ENCODE data around the gene NEDD4L. TPM values are rescaled to one million over a fixed set of nuclear protein-coding genes. Genes with fewer than 3 reads are reported as not detected.
A peak's percentile ranks its signal among the peaks of the same experiment; 100 is the strongest.

Gene NEDD4L
- total and polyA plus RNA-seq, 9 donors: 24.8 to 43.1 (median 34.0) TPM

DNA sequence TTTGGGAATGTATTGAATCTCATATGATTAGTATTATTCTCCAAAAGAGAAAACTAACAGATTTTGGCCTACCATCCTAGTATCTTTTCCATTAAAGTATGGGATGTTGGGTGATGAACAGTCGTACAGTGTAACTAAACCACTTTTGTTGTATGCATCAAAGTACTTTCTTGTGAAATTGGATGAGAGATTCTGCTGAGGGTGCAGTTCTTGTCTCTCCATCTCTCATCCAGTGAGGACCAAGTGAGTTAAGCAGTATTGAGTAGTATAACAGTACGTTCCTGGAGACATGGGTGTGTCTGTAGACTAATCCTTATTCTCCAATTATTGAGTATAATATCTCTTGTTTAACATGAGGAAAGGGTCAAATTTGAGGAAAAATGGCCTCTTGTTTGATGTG lies 209.3 kb downstream of the NEDD4L start:
- WGBS (ENCODE audit: insufficient coverage): no CpG with 5 or more reads among the region's 2 CpGs
- DNase-seq: no peak
- H3K36me3 ChIP-seq (ENCODE audit: control insufficient read depth, insufficient read depth, low read length): no peaks in the 10 kb centered on the region
- no peaks in the 10 kb centered on the region for H3K9me3 ChIP-seq (replicated peaks; ENCODE audit: control insufficient read depth, low read depth, low read length)
- no peaks in the 10 kb centered on the region for H3K27me3 ChIP-seq (ENCODE audit: control insufficient read depth, insufficient read depth, low read length)
- H3K27ac ChIP-seq (ENCODE audit: low read length): no peak overlapping the region
- no peak overlapping the region for H3K4me3 ChIP-seq (ENCODE audit: low read length)
- H3K4me1 ChIP-seq (ENCODE audit: control insufficient read depth, insufficient read depth, low read length): peaks cover 3% of the 10 kb centered on the region

DNA sequence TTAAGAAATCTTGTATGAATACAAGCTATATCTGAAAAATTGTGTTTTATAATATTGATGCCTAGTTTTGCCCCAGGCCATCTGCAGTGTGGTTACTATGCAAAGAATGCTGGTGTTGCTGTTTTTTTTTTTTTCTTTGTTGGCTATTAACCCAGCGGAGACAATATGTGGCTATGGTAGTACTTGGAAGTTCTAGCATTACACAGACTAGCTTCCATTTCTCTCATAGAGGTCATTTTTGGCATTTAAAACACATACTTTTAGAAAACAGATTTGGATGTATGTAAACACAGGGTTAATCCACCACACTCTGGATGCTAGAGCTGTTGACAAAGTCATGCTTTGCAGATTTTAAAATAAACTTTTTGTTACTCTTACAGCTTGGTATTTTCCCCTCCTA lies 209.8 kb downstream of the NEDD4L start:
- H3K36me3 ChIP-seq (ENCODE audit: control insufficient read depth, insufficient read depth, low read length): no peaks in the 10 kb centered on the region
- H3K4me3 ChIP-seq (ENCODE audit: low read length): no peak overlapping the region
- DNase-seq: no peak
- H3K27me3 ChIP-seq (ENCODE audit: control insufficient read depth, insufficient read depth, low read length): no peaks in the 10 kb centered on the region
- H3K27ac ChIP-seq (ENCODE audit: low read length): peak overlapping the region; percentile 96
- H3K9me3 ChIP-seq (replicated peaks; ENCODE audit: control insufficient read depth, low read depth, low read length): no peaks in the 10 kb centered on the region
- WGBS (ENCODE audit: insufficient coverage): no CpG with 5 or more reads among the region's 1 CpG
- peaks cover 3% of the 10 kb centered on the region for H3K4me1 ChIP-seq (ENCODE audit: control insufficient read depth, insufficient read depth, low read length)

DNA sequence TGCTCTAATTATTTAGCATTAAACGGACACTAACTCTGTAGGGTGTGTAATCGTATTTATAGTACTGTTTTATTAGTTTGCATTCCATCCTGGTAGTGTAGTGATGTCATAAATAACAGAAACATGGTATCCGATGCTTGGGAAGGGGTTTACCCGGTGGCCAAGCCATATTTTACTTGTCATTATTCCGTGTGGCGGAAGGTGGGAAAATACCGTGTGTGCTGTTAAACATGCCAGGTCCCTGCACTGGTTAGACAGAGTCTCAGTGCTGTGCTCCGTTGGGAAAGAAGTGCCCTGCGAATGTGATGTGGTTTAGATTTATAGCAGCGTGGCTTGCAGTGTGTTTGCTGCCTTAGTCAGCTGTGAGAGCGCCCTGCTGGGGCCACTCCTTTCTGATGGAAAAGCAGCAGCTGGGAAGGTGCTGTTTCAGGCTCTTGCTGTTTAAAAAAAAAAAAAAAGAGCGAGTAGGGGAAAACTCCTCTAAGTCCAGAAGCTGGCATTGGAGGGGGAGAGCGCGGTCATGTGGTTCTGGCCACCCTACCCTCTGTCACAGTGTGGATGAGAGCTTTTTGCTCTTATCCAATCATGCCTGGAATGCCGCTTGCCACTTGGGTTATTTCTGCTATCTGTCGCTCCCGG lies 211.0 kb downstream of the NEDD4L start:
- WGBS (ENCODE audit: insufficient coverage): 51% methylated on average over 10 of the region's 17 CpGs
- DNase-seq: peak; percentile 87
- H3K9me3 ChIP-seq (replicated peaks; ENCODE audit: control insufficient read depth, low read depth, low read length): no peaks in the 10 kb centered on the region
- peaks cover 3% of the 10 kb centered on the region for H3K4me1 ChIP-seq (ENCODE audit: control insufficient read depth, insufficient read depth, low read length)
- H3K27me3 ChIP-seq (ENCODE audit: control insufficient read depth, insufficient read depth, low read length): no peaks in the 10 kb centered on the region
- peak overlapping the region; percentile 96 for H3K27ac ChIP-seq (ENCODE audit: low read length)
- no peaks in the 10 kb centered on the region for H3K36me3 ChIP-seq (ENCODE audit: control insufficient read depth, insufficient read depth, low read length)
- peak overlapping the region; percentile 66 for H3K4me3 ChIP-seq (ENCODE audit: low read length)

DNA sequence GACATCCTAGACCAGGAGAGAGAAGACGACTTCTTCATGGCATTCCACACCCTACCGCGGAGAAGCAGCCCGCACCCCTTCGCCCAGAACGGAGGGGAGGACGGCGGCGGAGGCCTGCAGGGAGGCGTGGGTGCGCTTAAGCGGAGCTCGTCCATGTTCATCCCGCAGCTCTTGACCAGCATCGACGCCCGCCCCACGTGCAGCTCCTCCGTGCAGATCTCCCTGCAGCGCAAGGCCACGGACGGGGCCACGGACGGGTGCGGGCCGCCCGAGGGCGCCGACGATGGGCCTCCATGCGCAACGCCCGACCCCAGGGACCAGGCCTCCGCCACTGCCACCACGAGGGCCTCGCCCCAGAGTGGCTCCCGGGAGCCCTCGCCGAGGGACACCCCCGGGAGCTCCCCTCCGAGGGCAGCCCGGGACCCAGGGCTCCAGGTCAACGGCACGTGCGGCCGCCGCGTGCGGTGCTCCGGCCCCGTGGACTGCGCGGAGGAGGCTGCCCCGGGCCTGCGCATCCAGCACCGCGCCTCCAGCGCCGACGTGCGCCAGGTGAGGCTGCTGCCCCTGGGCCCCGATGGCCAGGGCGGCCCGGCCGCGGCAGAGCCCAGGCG lies 211.8 kb downstream of the NEDD4L start:
- 87% methylated on average over 66 of the region's 67 CpGs for WGBS (ENCODE audit: insufficient coverage)
- H3K4me3 ChIP-seq (ENCODE audit: low read length): peak overlapping the region; percentile 66
- no peaks in the 10 kb centered on the region for H3K36me3 ChIP-seq (ENCODE audit: control insufficient read depth, insufficient read depth, low read length)
- DNase-seq: no peak
- peaks cover 2% of the 10 kb centered on the region for H3K4me1 ChIP-seq (ENCODE audit: control insufficient read depth, insufficient read depth, low read length)
- H3K27ac ChIP-seq (ENCODE audit: low read length): peak overlapping the region; percentile 96
- H3K27me3 ChIP-seq (ENCODE audit: control insufficient read depth, insufficient read depth, low read length): no peaks in the 10 kb centered on the region
- no peaks in the 10 kb centered on the region for H3K9me3 ChIP-seq (replicated peaks; ENCODE audit: control insufficient read depth, low read depth, low read length)

DNA sequence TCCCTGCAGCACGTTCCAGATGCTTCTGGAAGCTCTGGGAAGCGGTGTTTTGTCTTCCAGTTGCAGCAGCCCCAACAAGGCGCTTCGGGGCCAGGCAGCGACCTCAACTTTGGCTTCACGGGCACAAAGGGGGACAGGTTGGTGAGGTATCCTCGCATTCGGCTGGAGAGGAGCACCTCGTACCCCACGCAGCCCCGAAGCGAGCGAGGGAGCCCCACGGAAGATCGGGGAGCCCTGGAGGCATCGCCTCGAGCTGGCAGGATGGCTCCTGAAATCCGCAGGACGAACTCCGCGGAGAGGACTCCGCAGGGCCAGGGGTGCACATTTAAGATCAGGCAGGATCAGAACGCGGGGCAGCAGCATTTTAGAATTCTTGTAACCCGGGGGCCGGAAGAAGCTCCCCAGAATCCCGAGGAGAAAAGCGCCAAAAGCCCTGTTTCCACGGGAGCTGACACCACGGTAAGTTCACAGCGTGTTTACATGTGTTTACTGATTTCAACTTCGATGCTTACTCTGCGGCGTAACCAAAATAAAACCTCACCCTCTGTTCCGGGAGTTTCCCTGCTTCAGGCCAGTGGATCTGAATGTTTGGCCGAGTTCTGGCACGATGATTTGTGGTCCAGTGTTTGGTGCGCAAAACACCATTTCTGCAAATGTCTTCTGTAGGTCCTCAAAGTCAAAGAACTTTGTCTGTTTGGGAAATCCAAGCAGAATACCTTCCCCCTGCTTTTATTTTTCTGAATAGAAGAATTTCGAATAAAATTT lies 212.5 kb downstream of the NEDD4L start:
- no peaks in the 10 kb centered on the region for H3K9me3 ChIP-seq (replicated peaks; ENCODE audit: control insufficient read depth, low read depth, low read length)
- peaks cover 2% of the 10 kb centered on the region for H3K4me1 ChIP-seq (ENCODE audit: control insufficient read depth, insufficient read depth, low read length)
- no peak for DNase-seq
- peak overlapping the region; percentile 90 for H3K27ac ChIP-seq (ENCODE audit: low read length)
- WGBS (ENCODE audit: insufficient coverage): 86% methylated on average over 38 of the region's 39 CpGs
- no peaks in the 10 kb centered on the region for H3K36me3 ChIP-seq (ENCODE audit: control insufficient read depth, insufficient read depth, low read length)
- peak overlapping the region; percentile 66 for H3K4me3 ChIP-seq (ENCODE audit: low read length)
- no peaks in the 10 kb centered on the region for H3K27me3 ChIP-seq (ENCODE audit: control insufficient read depth, insufficient read depth, low read length)

DNA sequence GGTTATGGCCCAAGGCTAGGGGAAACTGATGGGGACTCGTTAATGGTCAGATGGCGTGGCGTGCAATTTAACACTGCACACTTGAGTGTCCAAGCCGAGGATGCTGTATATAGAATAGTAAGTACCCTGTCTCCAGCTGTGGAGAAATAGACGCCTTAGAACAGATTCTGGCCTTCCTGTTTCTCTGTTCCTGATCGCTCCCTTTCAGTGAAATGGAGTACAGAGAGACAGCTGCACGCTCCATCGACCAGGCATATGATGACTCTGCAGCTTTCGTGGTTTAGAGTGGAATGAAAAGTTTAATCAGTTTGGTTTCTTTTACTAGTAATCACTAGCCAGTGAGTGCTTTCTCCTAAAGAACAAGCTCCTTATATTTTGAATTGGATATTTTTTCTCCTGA lies 213.4 kb downstream of the NEDD4L start:
- no peaks in the 10 kb centered on the region for H3K36me3 ChIP-seq (ENCODE audit: control insufficient read depth, insufficient read depth, low read length)
- H3K4me3 ChIP-seq (ENCODE audit: low read length): peak overlapping the region; percentile 66
- H3K27me3 ChIP-seq (ENCODE audit: control insufficient read depth, insufficient read depth, low read length): no peaks in the 10 kb centered on the region
- DNase-seq: peak; percentile 68
- H3K9me3 ChIP-seq (replicated peaks; ENCODE audit: control insufficient read depth, low read depth, low read length): no peaks in the 10 kb centered on the region
- WGBS (ENCODE audit: insufficient coverage): 76% methylated on average over 5 of the region's 9 CpGs
- peaks cover 8% of the 10 kb centered on the region for H3K4me1 ChIP-seq (ENCODE audit: control insufficient read depth, insufficient read depth, low read length)
- peak overlapping the region; percentile 90 for H3K27ac ChIP-seq (ENCODE audit: low read length)

DNA sequence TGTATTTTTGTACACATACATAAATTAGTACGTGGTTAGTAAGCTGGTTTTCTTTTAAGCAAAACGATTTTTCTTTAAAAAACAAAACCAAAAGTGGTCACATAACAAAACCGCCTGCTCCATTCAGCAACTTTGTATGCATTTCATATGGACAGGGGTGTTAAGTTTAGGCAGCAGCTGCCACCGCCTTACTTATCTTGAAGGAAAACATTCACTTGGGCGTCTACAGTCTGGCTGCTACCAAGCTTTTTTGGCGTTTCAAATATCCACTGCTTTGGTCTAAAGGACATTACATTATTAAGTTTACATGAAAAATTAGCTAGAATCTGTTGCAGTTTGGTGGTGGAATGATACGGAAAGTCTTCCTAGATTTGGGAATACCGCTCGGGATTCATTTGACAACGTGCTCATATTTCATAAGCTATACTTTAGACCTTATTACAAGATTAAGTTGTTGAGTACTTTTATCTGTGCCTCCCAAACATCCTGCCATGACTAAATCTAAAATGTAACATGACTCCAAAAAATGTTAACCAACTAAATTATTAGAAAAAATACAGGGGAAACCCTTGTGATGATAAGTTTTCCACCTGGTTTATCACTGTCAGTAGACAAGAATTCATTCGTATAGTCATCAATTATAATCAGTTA lies 214.8 kb downstream of the NEDD4L start:
- Histone ChIP-seq H3K4me1 (ENCODE audit: control insufficient read depth, insufficient read depth, low read length) (peaks cover 13% of the 10 kb centered on the region), H3K4me3 (ENCODE audit: low read length) (peak overlapping the region; percentile 66)
- WGBS (ENCODE audit: insufficient coverage): no CpG with 5 or more reads among the region's 11 CpGs

DNA sequence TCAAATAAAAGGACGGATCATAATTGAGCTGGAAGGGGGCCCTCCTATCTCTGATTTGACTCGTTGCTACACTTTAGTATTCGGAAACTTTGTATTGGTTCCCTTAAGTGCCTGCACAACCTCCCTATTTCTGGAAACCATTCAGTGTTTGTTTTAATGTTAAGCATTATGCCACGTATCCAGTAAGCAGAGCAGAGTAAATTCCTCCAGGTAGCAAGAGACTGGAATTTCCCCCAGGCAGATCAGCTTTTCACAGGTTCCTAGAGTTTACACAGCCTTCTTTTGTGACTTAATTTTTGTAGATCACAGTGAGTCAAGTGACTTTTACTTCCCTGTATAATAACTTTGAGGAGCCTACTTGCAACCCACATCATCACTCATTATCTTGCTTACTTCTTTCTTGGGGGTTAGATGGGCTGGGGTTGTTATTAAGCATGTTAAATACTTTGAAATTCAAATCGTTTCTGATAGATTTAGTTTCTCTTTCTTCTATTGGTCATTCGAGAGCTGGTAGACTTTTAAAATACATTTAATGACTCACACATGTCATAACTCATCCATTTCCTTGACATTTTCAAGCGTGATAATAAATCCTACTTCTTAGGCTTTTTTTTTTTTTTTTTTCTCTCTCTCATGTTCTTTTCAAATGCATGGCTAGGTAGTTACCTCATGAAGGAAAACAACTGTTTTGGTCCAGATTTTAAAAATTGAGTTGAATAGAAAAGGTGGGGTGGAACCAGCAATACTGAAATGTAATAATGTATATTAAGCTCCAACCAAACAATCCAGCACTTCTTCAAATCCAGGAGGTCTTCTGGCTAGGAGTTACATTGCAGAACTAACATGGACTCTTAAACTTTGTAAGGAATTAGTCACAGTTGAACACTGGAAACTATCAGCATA lies 219.3 kb downstream of the NEDD4L start:
- H3K27ac ChIP-seq (ENCODE audit: low read length): peak overlapping the region; percentile 36
- H3K36me3 ChIP-seq (ENCODE audit: control insufficient read depth, insufficient read depth, low read length): no peaks in the 10 kb centered on the region
- no peaks in the 10 kb centered on the region for H3K9me3 ChIP-seq (replicated peaks; ENCODE audit: control insufficient read depth, low read depth, low read length)
- H3K27me3 ChIP-seq (ENCODE audit: control insufficient read depth, insufficient read depth, low read length): no peaks in the 10 kb centered on the region
- H3K4me3 ChIP-seq (ENCODE audit: low read length): no peak overlapping the region
- H3K4me1 ChIP-seq (ENCODE audit: control insufficient read depth, insufficient read depth, low read length): peaks cover 25% of the 10 kb centered on the region
- WGBS (ENCODE audit: insufficient coverage): 80% methylated on average over 1 of the region's 7 CpGs
- no peak for DNase-seq

More for the DNA sequence above, 214.8 kb downstream of the NEDD4L start:
- Histone ChIP-seq H3K27me3 (ENCODE audit: control insufficient read depth, insufficient read depth, low read length) (no peaks in the 10 kb centered on the region), H3K27ac (ENCODE audit: low read length) (peak overlapping the region; percentile 90), H3K9me3 (replicated peaks; ENCODE audit: control insufficient read depth, low read depth, low read length) (no peaks in the 10 kb centered on the region), H3K36me3 (ENCODE audit: control insufficient read depth, insufficient read depth, low read length) (no peaks in the 10 kb centered on the region)
- DNase-seq: peak; percentile 37

DNA sequence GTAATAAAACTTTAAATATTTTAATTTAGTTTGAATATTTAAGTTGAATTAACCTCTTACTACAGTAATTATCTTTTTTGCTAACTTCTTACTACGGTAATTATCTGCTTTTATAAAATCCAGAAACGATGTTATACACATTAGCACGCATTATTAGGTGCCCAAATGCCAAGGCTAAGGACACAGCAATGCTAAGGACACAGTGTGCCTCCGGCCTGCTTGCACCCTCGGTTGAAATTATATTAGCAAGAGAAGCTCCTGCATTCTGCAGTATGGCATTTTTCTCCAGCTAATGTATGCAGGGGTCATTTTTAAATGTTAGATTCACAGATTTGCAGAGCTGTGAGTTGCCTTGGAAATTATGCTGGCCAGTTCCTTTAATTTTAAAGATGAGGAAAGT lies 220.0 kb downstream of the NEDD4L start:
- H3K4me3 ChIP-seq (ENCODE audit: low read length): no peak overlapping the region
- no peaks in the 10 kb centered on the region for H3K36me3 ChIP-seq (ENCODE audit: control insufficient read depth, insufficient read depth, low read length)
- no peaks in the 10 kb centered on the region for H3K9me3 ChIP-seq (replicated peaks; ENCODE audit: control insufficient read depth, low read depth, low read length)
- DNase-seq: no peak
- H3K27me3 ChIP-seq (ENCODE audit: control insufficient read depth, insufficient read depth, low read length): no peaks in the 10 kb centered on the region
- peaks cover 29% of the 10 kb centered on the region for H3K4me1 ChIP-seq (ENCODE audit: control insufficient read depth, insufficient read depth, low read length)
- WGBS (ENCODE audit: insufficient coverage): 77% methylated on average over 4 of the region's 5 CpGs
- H3K27ac ChIP-seq (ENCODE audit: low read length): no peak overlapping the region
